ENCODE measurements around the gene TTC7B.
A peak's percentile ranks its signal among the peaks of the same experiment; 100 is the strongest.
"Not testable (repeated sequence)": the region's sequence is repeated elsewhere in the genome, so short reads cannot be mapped to it uniquely, and the experiment has no call there.

The TTC7B gene

GRCh38 chr14:90831821-90832220 is 15.6 kb upstream of the TTC7B start:
- no peak for DNase-seq (ENCODE audit: low read depth in 2 of 2)

GRCh38 chr14:90830931-90831701 is 14.9 kb upstream of the TTC7B start:
- no peak for DNase-seq (ENCODE audit: low read depth in 2 of 2)

DNA sequence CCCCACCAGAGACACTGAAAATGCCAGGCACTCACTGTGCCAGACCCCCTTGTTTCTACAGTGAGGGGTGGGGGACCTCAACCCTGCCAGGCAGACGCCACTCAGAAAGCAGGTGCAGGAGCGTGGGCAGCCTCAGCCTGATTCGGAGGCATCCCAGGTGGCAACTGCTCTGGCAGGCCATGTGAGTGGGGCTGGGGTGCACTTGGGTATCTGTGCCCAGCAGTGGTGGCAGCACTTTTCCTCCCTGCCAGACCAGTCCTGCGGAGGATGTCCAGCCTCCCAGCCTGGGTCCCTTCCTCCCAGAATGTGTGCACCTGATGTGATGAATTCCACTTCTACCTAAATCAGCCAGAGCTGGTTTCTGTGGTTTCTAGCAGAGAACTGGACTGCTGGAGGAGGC is 13.4 kb upstream of the TTC7B start:
- no peak for DNase-seq (ENCODE audit: low read depth in 2 of 2)

- DNase-seq (ENCODE audit: low read depth in 2 of 2) = no peak
Observed at GRCh38 chr14:90828642-90829487, 12.6 kb upstream of the TTC7B start.

DNA sequence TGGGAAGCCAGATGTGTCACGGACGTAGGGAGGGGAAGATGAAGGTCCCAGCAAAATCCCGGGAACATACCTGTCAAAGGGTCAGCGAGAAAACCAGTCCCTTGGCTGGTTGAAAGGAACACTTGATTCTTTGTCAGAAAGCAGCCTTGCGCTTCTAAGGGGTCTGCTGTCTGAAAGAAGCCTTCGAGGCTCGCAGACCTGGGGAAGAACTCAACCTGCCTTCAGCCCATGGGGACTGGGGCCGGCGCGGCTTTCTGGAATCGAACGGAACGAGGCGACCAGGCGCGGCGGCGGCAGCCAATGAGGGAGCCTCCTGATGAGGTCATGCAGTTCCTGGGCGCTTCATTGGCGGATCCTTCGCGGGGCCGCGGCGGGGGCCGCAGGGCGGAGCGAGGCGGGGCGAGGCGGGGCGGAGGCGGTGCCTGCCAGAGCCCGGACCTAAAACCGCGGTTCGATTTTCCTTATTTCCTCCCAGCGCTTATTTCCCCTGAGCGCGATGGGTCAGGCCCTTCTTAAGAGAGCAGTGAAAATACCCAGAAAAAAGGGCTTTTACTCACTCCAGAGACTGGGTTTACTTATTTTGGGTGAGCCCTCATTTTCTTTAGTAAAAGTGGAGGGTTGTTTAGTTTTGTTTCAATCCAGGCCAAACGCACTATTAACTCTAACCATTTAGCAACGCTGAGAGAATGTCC is 11.8 kb upstream of the TTC7B start:
- peak; percentile 87 to 90 for DNase-seq (ENCODE audit: low read depth in 2 of 2)

- DNase-seq (ENCODE audit: low read depth in 2 of 2) = not testable (repeated sequence)
Observed at GRCh38 chr14:90823542-90823941, 7.3 kb upstream of the TTC7B start.

- DNase-seq (ENCODE audit: low read depth in 2 of 2) = peak; percentile 79 to 82
Observed at GRCh38 chr14:90820958-90821357, 4.7 kb upstream of the TTC7B start.

DNA sequence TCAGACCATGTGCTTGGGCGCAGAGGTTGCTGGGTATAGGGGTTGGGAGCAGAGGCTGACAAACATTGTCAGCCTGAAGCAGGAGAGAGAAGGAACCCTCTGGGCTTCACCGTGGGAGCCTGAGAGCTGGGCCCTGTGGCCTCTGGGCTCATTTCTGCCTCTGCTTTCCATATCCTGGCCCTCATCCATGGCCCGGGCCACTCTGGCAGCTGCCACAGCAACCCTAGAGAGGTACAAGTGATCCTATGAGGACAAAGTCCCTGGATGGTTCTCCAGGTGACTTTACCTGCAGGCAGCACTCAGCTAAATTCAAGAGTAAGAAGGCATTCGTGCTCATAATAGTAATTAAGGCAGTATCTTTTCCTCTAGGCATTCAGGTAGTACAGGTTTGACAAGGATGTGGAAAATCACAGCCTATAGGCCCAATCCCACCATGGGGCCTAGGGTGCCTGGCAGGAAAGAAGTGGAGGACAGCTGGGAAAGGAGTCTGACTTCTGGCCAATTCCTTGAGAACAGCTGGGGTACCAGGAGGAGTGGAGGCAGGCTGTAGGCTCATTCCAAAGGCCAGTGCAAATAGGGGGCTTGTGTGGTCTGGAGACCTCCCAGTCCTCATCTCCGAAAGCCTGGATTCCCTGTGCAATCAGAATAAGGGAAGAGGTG is 3.6 kb upstream of the TTC7B start:
- no peak for DNase-seq (ENCODE audit: low read depth in 2 of 2)

DNA sequence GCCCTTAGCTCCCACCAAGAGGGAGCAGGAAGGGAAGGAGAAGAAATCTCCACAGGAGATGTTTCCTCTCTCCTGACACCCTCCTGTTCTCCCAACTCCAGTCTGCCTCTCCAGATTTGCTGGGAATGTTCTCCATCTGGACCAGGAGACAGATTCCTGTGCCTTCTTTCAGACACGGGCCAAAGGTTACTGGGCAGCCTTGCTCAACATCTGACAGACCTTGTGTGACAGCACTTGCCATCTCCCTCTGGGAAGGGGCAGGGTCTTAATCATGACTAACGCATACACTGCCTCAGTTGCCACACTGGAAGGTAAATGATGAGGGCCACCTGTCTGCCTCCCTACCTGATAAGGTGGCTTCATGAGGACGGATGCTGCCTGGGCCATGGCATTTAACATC is 2.5 kb upstream of the TTC7B start:
- DNase-seq (ENCODE audit: low read depth in 2 of 2) = no peak

DNA sequence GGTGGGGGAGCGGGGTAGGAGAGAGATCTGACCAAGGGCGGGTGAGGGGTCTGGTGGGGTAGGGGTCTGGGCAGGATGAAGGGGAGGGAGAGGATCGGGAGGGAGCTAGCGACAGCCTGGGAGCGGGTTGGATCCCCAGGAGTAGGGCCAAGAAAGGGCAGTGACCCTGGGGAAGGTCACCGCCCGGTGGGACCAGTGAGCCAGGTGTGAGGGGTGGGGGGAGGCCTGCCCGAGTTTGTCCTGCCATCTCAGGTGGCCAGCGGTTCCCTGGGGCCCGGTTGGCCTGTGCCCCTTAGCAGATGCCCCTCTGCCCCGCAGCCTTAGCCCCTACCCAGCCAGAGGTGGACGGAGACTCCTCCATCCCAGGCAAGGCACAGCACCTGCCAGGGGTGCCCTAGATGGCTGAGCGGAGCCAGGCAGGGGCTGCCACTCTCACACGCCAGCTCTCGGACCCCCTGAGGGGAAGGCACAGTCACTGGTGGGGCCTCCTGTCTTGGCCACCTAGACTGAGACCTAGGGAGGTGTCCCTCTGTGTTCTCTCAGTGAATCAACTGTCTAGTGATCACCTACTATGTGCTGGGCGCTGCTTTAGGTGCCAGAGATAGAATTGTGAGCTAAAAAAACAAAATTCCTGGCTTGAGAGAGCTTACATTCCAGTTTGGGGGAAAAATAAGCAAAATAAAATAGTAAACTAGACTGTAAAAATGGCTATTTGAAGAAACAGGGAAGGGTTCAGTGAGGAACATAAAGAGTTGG is 629 bp upstream of the TTC7B start:
- no peak for DNase-seq (ENCODE audit: low read depth in 2 of 2)

DNA sequence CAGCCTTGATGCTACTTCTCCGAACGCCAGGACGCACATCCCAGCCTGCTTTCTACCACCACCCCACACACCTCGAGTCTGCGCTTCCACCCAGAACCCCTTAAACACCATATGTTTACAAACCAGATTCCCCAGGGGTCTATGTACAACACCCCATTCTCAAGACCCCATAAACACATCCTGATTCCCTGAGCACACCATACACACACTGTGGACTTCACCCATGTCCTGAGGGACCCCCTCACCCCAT is 733 bp downstream of the TTC7B start:
- DNase-seq (ENCODE audit: low read depth in 2 of 2) = no peak

DNA sequence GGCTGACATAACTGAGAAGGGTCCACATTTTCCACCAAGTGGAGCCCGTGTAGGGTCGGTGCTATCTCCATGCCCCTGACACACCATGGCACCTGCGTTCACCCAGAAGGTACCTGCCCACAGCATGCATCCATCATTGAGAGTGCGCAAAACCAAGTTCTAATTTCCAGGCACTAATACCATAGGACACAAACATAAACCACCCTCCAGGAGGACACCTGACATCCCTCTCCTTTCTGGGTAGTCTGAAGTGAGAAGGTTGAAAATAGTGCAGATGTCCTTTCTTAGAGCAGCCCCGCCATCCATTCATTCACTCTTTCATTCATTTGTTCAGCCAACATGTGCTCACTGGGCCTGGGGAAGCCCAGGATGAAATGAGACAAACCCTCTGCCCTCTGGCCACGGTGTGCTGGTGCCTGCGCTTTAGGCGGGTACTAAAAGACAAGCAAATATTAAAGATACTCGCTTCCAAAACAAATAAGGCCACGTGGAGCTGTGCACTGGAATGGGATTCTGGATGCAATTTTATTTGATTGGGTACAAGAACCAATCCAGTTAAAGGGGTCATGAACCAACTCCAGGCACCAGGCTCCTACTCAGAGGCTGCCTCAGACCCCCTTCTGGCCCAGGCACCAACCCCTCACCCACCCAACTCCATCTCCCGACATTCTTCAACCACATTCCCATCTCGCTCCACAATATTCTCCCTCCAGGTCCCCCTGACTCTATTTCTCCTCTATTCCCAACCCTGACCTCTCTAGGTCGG is 1.2 kb downstream of the TTC7B start:
- DNase-seq (ENCODE audit: low read depth in 2 of 2) = no peak

DNA sequence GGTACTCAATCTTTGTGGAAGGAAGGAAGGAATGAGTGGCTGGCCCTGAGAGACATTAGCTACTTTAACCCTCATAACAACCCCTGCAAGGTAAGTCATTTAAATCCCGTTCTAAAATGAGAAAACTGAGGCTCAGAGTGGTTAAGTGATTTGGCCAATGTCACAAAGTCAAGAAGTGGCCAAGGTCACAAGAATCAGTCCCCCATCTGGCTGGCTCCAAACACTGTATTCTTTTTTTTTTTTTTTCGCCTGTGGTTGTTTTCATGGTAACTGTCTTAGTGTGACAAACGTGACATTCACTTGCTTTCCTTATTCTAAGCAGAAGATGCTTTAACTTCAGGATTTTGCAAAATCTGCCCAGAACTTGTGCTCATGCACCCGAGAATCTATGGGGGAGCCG is 2.8 kb downstream of the TTC7B start:
- DNase-seq (ENCODE audit: low read depth in 2 of 2) = no peak

DNA sequence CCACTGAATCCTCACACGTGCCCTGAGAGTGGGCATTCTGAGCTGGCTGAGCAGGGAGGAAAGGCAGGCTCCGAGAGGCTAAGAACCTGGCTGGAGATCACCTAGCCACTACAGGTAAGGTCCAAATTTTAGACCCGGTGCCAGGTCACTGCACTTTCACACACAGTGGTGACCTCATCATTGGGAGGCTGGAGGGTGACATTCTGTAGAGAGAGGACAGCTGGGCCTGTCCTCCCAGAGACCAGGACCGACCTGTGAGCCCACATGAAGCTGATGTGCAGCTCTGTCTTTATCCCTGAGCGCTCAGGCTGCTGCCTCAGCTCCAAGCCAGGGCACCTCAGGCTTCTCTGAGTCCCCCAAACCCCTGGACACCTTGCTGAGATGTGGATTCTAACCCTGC is 4.1 kb downstream of the TTC7B start:
- DNase-seq (ENCODE audit: low read depth in 2 of 2) = no peak

DNA sequence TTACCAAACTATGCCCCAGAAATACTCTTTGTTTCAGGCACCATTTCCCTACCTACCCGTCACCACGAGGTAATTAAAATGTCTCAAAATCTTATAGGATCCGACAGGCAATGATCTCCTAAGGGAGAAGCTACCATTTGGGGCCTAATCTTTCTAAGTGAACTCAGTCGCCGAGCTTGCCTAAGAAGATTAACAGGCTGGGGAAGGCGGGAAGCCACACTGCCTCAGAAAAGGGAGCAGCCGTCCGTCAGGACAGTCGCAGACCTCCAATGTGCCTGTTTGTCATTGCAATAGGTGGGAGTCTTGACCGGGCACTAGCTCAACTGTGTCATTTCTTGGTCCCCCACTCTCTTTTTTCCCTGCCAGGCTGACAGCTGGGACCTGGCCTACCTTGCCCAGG is 4.6 kb downstream of the TTC7B start:
- no peak for DNase-seq (ENCODE audit: low read depth in 2 of 2)

- no peak for DNase-seq (ENCODE audit: low read depth in 2 of 2)
Observed at GRCh38 chr14:90810806-90811205, 5.4 kb downstream of the TTC7B start.

DNA sequence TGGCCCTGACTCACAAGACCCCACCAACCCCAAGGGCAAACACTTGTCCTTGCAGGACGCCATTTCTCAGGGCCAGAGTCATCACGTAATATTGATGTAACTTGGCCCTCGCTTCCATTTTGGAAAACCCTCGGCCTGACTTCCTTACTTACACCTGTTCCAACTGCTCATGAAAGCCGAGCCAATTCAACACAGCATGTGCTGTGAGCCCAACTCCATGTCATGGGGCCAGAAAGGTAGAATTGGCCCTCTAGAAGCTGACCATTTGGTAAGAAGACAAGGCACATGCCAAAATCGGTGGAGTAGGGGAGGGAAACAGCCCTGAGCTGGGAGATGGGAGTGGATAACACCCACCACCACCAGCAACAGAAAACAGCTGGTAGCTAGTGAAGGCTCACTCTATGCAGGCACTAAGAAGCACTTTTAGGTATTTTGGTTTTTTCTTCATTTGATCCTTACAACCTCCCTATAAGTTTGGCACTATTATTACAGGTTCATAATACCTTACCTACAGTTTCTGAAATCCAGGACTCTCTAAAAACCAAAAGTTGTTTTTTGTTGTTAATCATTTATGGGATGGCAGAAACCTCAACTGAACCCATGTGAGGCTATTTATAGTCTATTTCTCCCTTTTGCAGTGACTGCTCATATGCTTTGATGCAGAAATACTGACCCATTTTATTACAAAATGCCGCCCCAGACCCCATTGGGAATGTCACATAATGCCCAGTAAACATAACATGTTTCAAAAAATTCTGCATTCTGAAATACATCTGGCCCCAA is 6.5 kb downstream of the TTC7B start:
- no peak for DNase-seq (ENCODE audit: low read depth in 2 of 2)

GRCh38 chr14:90808759-90809529 is 7.3 kb downstream of the TTC7B start:
- DNase-seq (ENCODE audit: low read depth in 2 of 2) = no peak

DNA sequence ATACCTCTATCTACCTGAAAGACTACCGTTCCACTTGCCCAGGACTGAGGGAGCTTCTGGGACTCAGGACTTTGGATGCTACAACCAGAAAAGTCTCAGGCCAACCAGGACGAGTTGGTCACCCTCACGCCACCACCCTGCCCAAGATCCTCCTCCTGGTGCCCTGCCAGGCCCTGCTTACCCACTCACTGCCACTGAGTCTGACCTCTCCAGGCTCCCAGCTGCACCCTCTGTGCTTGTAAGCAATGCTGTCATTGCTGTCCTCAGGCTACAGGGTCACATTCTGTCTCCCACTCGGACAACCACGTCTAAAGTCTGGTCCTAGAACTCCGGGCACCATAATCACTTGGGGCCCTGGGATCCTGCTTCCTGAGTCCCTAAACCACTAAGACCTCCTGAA is 9.2 kb downstream of the TTC7B start:
- DNase-seq (ENCODE audit: low read depth in 2 of 2) = no peak
